ENCODE data around the gene SORCS1.

- TF ChIP-seq POLR2A (IDR thresholded peaks at IDR 0.05) (no peak), CTCF (IDR thresholded peaks at IDR 0.05) (no peak), POLR2AphosphoS5 (IDR thresholded peaks at IDR 0.05) (no peak)
These were observed 72.2 kb downstream of the SORCS1 start for GRCh38 chr10:107092321-107092720.
